ENCODE results near the gene FBL.

Gene FBL

DNA sequence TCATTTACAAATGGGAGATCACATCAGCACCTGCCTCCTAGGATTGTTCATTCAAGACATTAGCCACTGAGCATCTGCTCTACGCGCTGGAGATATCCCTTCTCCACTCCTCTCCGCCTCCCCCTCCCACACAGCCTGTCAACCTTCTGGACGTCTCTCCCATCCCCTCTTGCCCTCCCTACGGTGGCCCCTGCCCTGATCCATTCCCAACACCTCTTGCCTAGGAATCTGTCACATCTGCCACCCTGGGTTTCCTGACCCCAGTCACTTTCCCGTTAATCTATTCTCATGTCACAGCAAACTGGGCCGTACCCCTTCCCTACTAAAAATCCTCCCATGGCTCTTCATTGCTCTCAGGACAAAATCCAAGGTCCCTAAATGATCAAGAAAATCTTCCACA, 22.5 kb downstream of the FBL start:
- TF ChIP-seq NFRKB (IDR thresholded peaks at IDR 0.05) (no peak), TARDBP (IDR thresholded peaks at IDR 0.05) (no peak), SP1 (IDR thresholded peaks at IDR 0.05) (no peak), L3MBTL2 (conservative IDR thresholded peaks at IDR 0.05) (no peak), HDGF (IDR thresholded peaks at IDR 0.05; ENCODE audit: borderline replicate concordance) (no peak), ARNT (IDR thresholded peaks at IDR 0.05) (no peak), CTBP1 (IDR thresholded peaks at IDR 0.05; ENCODE audit: borderline replicate concordance) (no peak), LEF1 (IDR thresholded peaks at IDR 0.05; ENCODE audit: borderline replicate concordance) (no peak), BHLHE40 (IDR thresholded peaks at IDR 0.05; ENCODE audit: borderline replicate concordance) (no peak)
- TF ChIP-seq, protein P1, sequence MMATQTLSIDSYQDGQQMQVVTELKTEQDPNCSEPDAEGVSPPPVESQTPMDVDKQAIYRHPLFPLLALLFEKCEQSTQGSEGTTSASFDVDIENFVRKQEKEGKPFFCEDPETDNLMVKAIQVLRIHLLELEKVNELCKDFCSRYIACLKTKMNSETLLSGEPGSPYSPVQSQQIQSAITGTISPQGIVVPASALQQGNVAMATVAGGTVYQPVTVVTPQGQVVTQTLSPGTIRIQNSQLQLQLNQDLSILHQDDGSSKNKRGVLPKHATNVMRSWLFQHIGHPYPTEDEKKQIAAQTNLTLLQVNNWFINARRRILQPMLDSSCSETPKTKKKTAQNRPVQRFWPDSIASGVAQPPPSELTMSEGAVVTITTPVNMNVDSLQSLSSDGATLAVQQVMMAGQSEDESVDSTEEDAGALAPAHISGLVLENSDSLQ (IDR thresholded peaks at IDR 0.05): no peak
- ChIA-PET CTCF (no interaction called here), POLR2A (no interaction called here)
- no peak for DNase-seq (ENCODE audit: extremely low spot score)

DNA sequence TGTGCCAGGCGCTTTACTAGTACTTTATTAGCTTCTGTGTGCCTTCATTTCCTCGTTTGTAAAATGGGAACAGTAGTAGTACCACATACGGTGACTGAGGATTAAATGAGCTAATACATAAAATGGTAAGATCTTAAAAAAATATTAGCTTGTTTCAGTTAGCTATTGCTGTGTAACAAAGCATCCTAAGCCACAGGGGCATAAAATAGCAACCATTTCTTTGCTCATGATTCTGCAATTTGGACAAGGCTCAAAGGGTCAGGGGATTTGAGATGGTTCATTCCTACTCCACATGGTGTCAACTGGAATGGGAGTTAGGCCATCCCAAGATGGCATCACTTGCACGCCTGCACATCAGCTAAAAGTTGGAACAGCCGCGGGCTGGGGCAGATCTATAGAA, 25.5 kb downstream of the FBL start:
- no peak for DNase-seq (ENCODE audit: extremely low spot score)
- POLR2A ChIA-PET: interaction anchor here (1.3 kb wide), 1 partner anchor 13 kb away, joined by 4 read pairs; the partner anchor contains the start of gene DYRK1B
- TF ChIP-seq L3MBTL2 (conservative IDR thresholded peaks at IDR 0.05): no peak
- TF ChIP-seq FOXM1 (IDR thresholded peaks at IDR 0.05; ENCODE audit: borderline replicate concordance): no peak
- TF ChIP-seq BHLHE40 (IDR thresholded peaks at IDR 0.05; ENCODE audit: borderline replicate concordance): no peak
- CTCF ChIA-PET: interaction anchor here (0.7 kb wide), 1 partner anchor 12 kb away, joined by 6 read pairs; no protein-coding TSS in a partner anchor

DNA sequence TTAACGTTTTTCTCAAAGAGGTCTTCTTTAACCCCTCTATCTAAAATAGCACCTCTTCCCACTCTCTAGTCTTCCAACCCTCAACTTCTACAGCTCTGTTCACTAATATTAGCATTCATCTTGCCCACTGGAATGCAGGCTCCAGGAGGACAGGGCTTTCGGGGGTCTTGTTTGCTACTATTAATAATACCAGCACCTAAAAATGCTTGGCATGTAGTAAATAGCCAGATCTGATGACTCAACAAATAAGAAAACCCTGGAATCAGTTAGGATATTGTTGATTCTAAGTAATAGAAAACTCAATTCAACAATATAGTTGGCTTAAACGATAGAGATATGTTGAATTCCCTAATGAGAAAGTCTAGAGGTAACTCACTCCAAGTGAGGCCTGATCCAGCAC, 26.4 kb downstream of the FBL start:
- CTCF ChIA-PET: no interaction called here
- no peak for TF ChIP-seq BHLHE40 (IDR thresholded peaks at IDR 0.05; ENCODE audit: borderline replicate concordance)
- no peak for TF ChIP-seq ARNT (IDR thresholded peaks at IDR 0.05)
- no peak for TF ChIP-seq NFRKB (IDR thresholded peaks at IDR 0.05)
- no peak for TF ChIP-seq L3MBTL2 (conservative IDR thresholded peaks at IDR 0.05)
- TF ChIP-seq, protein P1 (IDR thresholded peaks at IDR 0.05): no peak
- TF ChIP-seq CTBP1 (IDR thresholded peaks at IDR 0.05; ENCODE audit: borderline replicate concordance): no peak
- no peak for TF ChIP-seq FOXM1 (IDR thresholded peaks at IDR 0.05; ENCODE audit: borderline replicate concordance)
- TF ChIP-seq HDGF (IDR thresholded peaks at IDR 0.05; ENCODE audit: borderline replicate concordance): no peak
- no peak for TF ChIP-seq TARDBP (IDR thresholded peaks at IDR 0.05)
- TF ChIP-seq FOXK2 (IDR thresholded peaks at IDR 0.05): no peak
- no peak for TF ChIP-seq ZNF384 (IDR thresholded peaks at IDR 0.05)
- TF ChIP-seq LEF1 (IDR thresholded peaks at IDR 0.05; ENCODE audit: borderline replicate concordance): no peak
- no peak for TF ChIP-seq ELF4 (IDR thresholded peaks at IDR 0.05)
- no peak for TF ChIP-seq FOXA1 (IDR thresholded peaks at IDR 0.05)
- TF ChIP-seq SP1 (IDR thresholded peaks at IDR 0.05): no peak
- POLR2A ChIA-PET: no interaction called here
- no peak for DNase-seq (ENCODE audit: extremely low spot score)

DNA sequence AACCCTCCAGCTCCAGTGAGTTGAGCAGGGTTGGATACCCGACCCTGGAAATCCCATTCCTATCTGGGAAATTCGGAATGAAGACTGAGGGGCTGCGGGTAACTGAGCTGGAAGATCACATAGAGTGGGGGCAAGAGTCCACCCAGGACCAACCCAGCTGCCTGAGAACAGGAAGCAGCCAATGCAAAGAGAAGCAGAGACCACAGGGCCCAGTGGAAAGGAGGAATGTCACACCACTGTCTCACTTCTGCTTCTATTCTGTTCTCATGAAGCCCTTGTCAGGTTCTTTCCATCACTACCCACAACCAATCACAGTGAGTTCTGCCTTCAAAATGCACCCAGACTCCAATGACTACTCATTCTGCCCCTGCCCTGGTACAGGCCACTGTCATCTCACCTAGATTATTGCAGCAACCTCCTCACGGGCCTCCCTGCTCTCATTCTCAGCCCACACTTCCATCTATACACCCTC, 27.5 kb downstream of the FBL start:
- ChIA-PET CTCF (no interaction called here), POLR2A (interaction anchor here (1.5 kb wide), 1 partner anchor 15 kb away, joined by 5 read pairs; the partner anchor contains the start of gene DYRK1B)
- DNase-seq (ENCODE audit: extremely low spot score): no peak
- TF ChIP-seq NFRKB (IDR thresholded peaks at IDR 0.05) (no peak), FOXM1 (IDR thresholded peaks at IDR 0.05; ENCODE audit: borderline replicate concordance) (no peak), CTBP1 (IDR thresholded peaks at IDR 0.05; ENCODE audit: borderline replicate concordance) (no peak), BHLHE40 (IDR thresholded peaks at IDR 0.05; ENCODE audit: borderline replicate concordance) (no peak), SUZ12 (IDR thresholded peaks at IDR 0.05) (no peak), ARNT (IDR thresholded peaks at IDR 0.05) (no peak), FOXA1 (IDR thresholded peaks at IDR 0.05) (no peak), LEF1 (IDR thresholded peaks at IDR 0.05; ENCODE audit: borderline replicate concordance) (no peak), ZNF384 (IDR thresholded peaks at IDR 0.05) (no peak), TARDBP (IDR thresholded peaks at IDR 0.05) (no peak), FOXK2 (IDR thresholded peaks at IDR 0.05) (no peak)

DNA sequence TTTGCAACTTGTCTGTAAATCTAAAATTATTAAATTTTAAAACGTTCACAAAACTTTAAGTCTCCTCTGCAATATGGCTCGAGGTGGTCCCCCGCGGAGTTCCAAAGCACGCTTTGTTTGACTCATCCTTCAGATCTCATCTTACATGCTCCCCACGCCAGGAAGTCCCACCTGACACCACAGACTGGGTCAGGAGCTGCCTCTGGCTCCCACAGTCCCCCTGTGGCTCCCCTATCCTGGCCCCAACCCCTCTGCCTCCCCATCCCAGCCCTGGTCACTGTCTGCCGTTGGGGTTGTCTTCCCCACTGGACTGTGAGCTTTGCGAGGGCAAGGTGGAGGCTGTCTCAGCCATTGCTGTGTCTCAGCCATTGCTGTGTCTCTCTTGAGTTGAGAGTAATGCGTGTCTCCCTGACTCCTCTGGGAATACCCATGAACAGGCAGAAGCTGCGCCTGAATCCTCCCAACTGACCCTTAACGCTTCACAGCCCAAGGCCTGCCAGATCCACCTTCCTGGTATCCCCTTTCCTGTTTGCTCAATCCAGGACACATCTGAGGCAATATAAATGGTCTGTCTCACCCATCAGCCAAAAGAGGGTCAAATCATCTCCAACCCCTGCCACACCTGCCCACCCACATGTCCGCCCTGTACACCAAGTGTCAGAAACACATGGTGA, 28.2 kb downstream of the FBL start:
- no peak for TF ChIP-seq CTBP1 (IDR thresholded peaks at IDR 0.05; ENCODE audit: borderline replicate concordance)
- no peak for TF ChIP-seq SP1 (IDR thresholded peaks at IDR 0.05)
- TF ChIP-seq BHLHE40 (IDR thresholded peaks at IDR 0.05; ENCODE audit: borderline replicate concordance): no peak
- TF ChIP-seq ELF4 (IDR thresholded peaks at IDR 0.05): no peak
- TF ChIP-seq, protein P1 (IDR thresholded peaks at IDR 0.05): no peak
- no peak for TF ChIP-seq SUZ12 (IDR thresholded peaks at IDR 0.05)
- TF ChIP-seq L3MBTL2 (conservative IDR thresholded peaks at IDR 0.05): no peak
- TF ChIP-seq TARDBP (IDR thresholded peaks at IDR 0.05): no peak
- TF ChIP-seq FOXK2 (IDR thresholded peaks at IDR 0.05): no peak
- no peak for TF ChIP-seq FOXM1 (IDR thresholded peaks at IDR 0.05; ENCODE audit: borderline replicate concordance)
- TF ChIP-seq ARNT (IDR thresholded peaks at IDR 0.05): no peak
- TF ChIP-seq HDGF (IDR thresholded peaks at IDR 0.05; ENCODE audit: borderline replicate concordance): no peak
- TF ChIP-seq ZNF384 (IDR thresholded peaks at IDR 0.05): no peak
- no peak for TF ChIP-seq FOXA1 (IDR thresholded peaks at IDR 0.05)
- TF ChIP-seq LEF1 (IDR thresholded peaks at IDR 0.05; ENCODE audit: borderline replicate concordance): no peak
- no peak for TF ChIP-seq NFRKB (IDR thresholded peaks at IDR 0.05)
- CTCF ChIA-PET: no interaction called here
- POLR2A ChIA-PET: interaction anchor here (1.5 kb wide), 1 partner anchor 16 kb away, joined by 5 read pairs; the partner anchor contains the start of gene DYRK1B
- no peak for DNase-seq (ENCODE audit: extremely low spot score)

Data from HEK293T (cell line).